ENCODE results near the gene TPST2.

The TPST2 gene

GRCh38 chr22:26570115-26570514 lies 19.8 kb downstream of the TPST2 start:
- no peak overlapping the region for H3K18ac ChIP-seq (ENCODE audit: low read length)
- H4K12ac ChIP-seq (ENCODE audit: low read depth, low read length): no peak overlapping the region
- H3K4ac ChIP-seq (ENCODE audit: low read depth, low read length): no peak overlapping the region
- DNase-seq: no peak
- peaks cover 0 to under 1% of the 10 kb centered on the region in 2 experiments for H3K36me3 ChIP-seq (ENCODE audit: control insufficient read depth in 1 of 2, insufficient read depth in 2 of 2, low read length in 2 of 2)
- H3K23ac ChIP-seq (ENCODE audit: low read length): no peak overlapping the region
- WGBS (ENCODE audit: extremely low coverage, insufficient coverage, insufficient read length): no CpG with 5 or more reads among the region's 10 CpGs
- no peak overlapping the region for H2AFZ ChIP-seq (ENCODE audit: insufficient read depth, low read length, poor library complexity)
- peak overlapping the region; percentile 48 for H4K91ac ChIP-seq (ENCODE audit: low read depth, low read length)
- peak overlapping the region; percentile 57 for H2AK5ac ChIP-seq (ENCODE audit: low read length)
- H3K27me3 ChIP-seq (ENCODE audit: insufficient read depth, low read length): no peaks in the 10 kb centered on the region
- H3K4me3 ChIP-seq (ENCODE audit: low read depth, low read length): no peak overlapping the region
- peaks cover 22% of the 10 kb centered on the region for H3K79me1 ChIP-seq (ENCODE audit: low read length)
- H2BK5ac ChIP-seq (ENCODE audit: low read depth, low read length, poor library complexity): no peak overlapping the region
- no peak overlapping the region for H3K27ac ChIP-seq (ENCODE audit: low read depth, low read length)
- peaks cover 8 to 12% of the 10 kb centered on the region in 2 experiments for H3K4me1 ChIP-seq (ENCODE audit: control insufficient read depth in 1 of 2, insufficient read depth in 2 of 2, low read length in 2 of 2)
- peak overlapping the region; percentile 34 for H3K14ac ChIP-seq (ENCODE audit: low read length)
- no peak overlapping the region for H4K8ac ChIP-seq (ENCODE audit: low read depth, low read length)
- peak overlapping the region; percentile 35 for H2BK120ac ChIP-seq (ENCODE audit: insufficient read depth, low read length, poor library complexity)
- H3K4me2 ChIP-seq (ENCODE audit: low read length): no peak overlapping the region
- H2BK12ac ChIP-seq (ENCODE audit: low read length): peak overlapping the region; percentile 38
- no peaks in the 10 kb centered on the region for H3K9me3 ChIP-seq (ENCODE audit: insufficient read depth, low read depth, low read length)
- H3K79me2 ChIP-seq (ENCODE audit: control insufficient read depth, insufficient read depth, low read length, poor library complexity): no peaks in the 10 kb centered on the region
- H3K9ac ChIP-seq (ENCODE audit: low read length): no peak overlapping the region

GRCh38 chr22:26568207-26568706 lies 21.7 kb downstream of the TPST2 start:
- peak overlapping the region; percentile 68 for H4K8ac ChIP-seq (ENCODE audit: low read depth, low read length)
- H4K12ac ChIP-seq (ENCODE audit: low read depth, low read length): no peak overlapping the region
- H3K4me2 ChIP-seq (ENCODE audit: low read length): peak overlapping the region; percentile 56
- H4K91ac ChIP-seq (ENCODE audit: low read depth, low read length): peak overlapping the region; percentile 75
- H3K4me3 ChIP-seq (ENCODE audit: low read depth, low read length): no peak overlapping the region
- H3K9me3 ChIP-seq (ENCODE audit: insufficient read depth, low read depth, low read length): no peaks in the 10 kb centered on the region
- H2BK5ac ChIP-seq (ENCODE audit: low read depth, low read length, poor library complexity): peak overlapping the region; percentile 76
- peak overlapping the region; percentile 35 for H3K14ac ChIP-seq (ENCODE audit: low read length)
- no peak overlapping the region for H3K18ac ChIP-seq (ENCODE audit: low read length)
- no CpG with 5 or more reads among the region's 11 CpGs for WGBS (ENCODE audit: extremely low coverage, insufficient coverage, insufficient read length)
- H3K27me3 ChIP-seq (ENCODE audit: insufficient read depth, low read length): no peaks in the 10 kb centered on the region
- H3K36me3 ChIP-seq (ENCODE audit: control insufficient read depth in 1 of 2, insufficient read depth in 2 of 2, low read length in 2 of 2): peaks cover 3 to 8% of the 10 kb centered on the region in 2 experiments
- H3K4me1 ChIP-seq (ENCODE audit: control insufficient read depth in 1 of 2, insufficient read depth in 2 of 2, low read length in 2 of 2): peaks cover 14 to 16% of the 10 kb centered on the region in 2 experiments
- peak overlapping the region; percentile 23 for H2BK12ac ChIP-seq (ENCODE audit: low read length)
- no peak overlapping the region for H3K9ac ChIP-seq (ENCODE audit: low read length)
- no peak overlapping the region for H3K23ac ChIP-seq (ENCODE audit: low read length)
- H3K79me2 ChIP-seq (ENCODE audit: control insufficient read depth, insufficient read depth, low read length, poor library complexity): no peaks in the 10 kb centered on the region
- peak; percentile 94 for DNase-seq
- no peak overlapping the region for H2AFZ ChIP-seq (ENCODE audit: insufficient read depth, low read length, poor library complexity)
- H2AK5ac ChIP-seq (ENCODE audit: low read length): no peak overlapping the region
- peak overlapping the region; percentile 22 for H3K4ac ChIP-seq (ENCODE audit: low read depth, low read length)
- peak overlapping the region; percentile 81 for H2BK120ac ChIP-seq (ENCODE audit: insufficient read depth, low read length, poor library complexity)
- H3K27ac ChIP-seq (ENCODE audit: low read depth, low read length): peak overlapping the region; percentile 83
- H3K79me1 ChIP-seq (ENCODE audit: low read length): peaks cover 22% of the 10 kb centered on the region

- Histone ChIP-seq H4K12ac (ENCODE audit: low read depth, low read length) (no peak overlapping the region), H4K91ac (ENCODE audit: low read depth, low read length) (peak overlapping the region; percentile 25), H2AK5ac (ENCODE audit: low read length) (no peak overlapping the region), H2BK5ac (ENCODE audit: low read depth, low read length, poor library complexity) (peak overlapping the region; percentile 32), H3K27me3 (ENCODE audit: insufficient read depth, low read length) (no peaks in the 10 kb centered on the region), H3K9ac (ENCODE audit: low read length) (no peak overlapping the region), H4K8ac (ENCODE audit: low read depth, low read length) (no peak overlapping the region), H2AFZ (ENCODE audit: insufficient read depth, low read length, poor library complexity) (no peak overlapping the region), H3K27ac (ENCODE audit: low read depth, low read length) (peak overlapping the region; percentile 82), H3K4me1 (ENCODE audit: control insufficient read depth in 1 of 2, insufficient read depth in 2 of 2, low read length in 2 of 2) (peaks cover 14 to 16% of the 10 kb centered on the region in 2 experiments), H3K4me2 (ENCODE audit: low read length) (peak overlapping the region; percentile 56), H3K14ac (ENCODE audit: low read length) (peak overlapping the region; percentile 27), H3K4ac (ENCODE audit: low read depth, low read length) (no peak overlapping the region), H3K79me1 (ENCODE audit: low read length) (peaks cover 22% of the 10 kb centered on the region), H3K18ac (ENCODE audit: low read length) (no peak overlapping the region), H3K4me3 (ENCODE audit: low read depth, low read length) (no peak overlapping the region), H3K23ac (ENCODE audit: low read length) (no peak overlapping the region), H3K79me2 (ENCODE audit: control insufficient read depth, insufficient read depth, low read length, poor library complexity) (no peaks in the 10 kb centered on the region), H2BK12ac (ENCODE audit: low read length) (peak overlapping the region; percentile 1), H3K9me3 (ENCODE audit: insufficient read depth, low read depth, low read length) (no peaks in the 10 kb centered on the region), H2BK120ac (ENCODE audit: insufficient read depth, low read length, poor library complexity) (peak overlapping the region; percentile 5), H3K36me3 (ENCODE audit: control insufficient read depth in 1 of 2, insufficient read depth in 2 of 2, low read length in 2 of 2) (peaks cover 3 to 8% of the 10 kb centered on the region in 2 experiments)
- WGBS (ENCODE audit: extremely low coverage, insufficient coverage, insufficient read length): no CpG with 5 or more reads among the region's 2 CpGs
- DNase-seq: no peak
Observed at GRCh38 chr22:26567610-26568009, 22.3 kb downstream of the TPST2 start.

GRCh38 chr22:26566994-26567393 lies 22.9 kb downstream of the TPST2 start:
- Histone ChIP-seq H2AK5ac (ENCODE audit: low read length) (peak overlapping the region; percentile 59), H3K14ac (ENCODE audit: low read length) (peak overlapping the region; percentile 59), H2BK120ac (ENCODE audit: insufficient read depth, low read length, poor library complexity) (peak overlapping the region; percentile 18), H3K27me3 (ENCODE audit: insufficient read depth, low read length) (no peaks in the 10 kb centered on the region), H3K9ac (ENCODE audit: low read length) (no peak overlapping the region), H3K4me2 (ENCODE audit: low read length) (no peak overlapping the region), H3K18ac (ENCODE audit: low read length) (peak overlapping the region; percentile 35), H4K8ac (ENCODE audit: low read depth, low read length) (peak overlapping the region; percentile 36), H3K27ac (ENCODE audit: low read depth, low read length) (peak overlapping the region; percentile 15), H2BK12ac (ENCODE audit: low read length) (peak overlapping the region; percentile 92), H3K23ac (ENCODE audit: low read length) (no peak overlapping the region), H3K9me3 (ENCODE audit: insufficient read depth, low read depth, low read length) (no peaks in the 10 kb centered on the region), H4K91ac (ENCODE audit: low read depth, low read length) (peak overlapping the region; percentile 82), H2BK5ac (ENCODE audit: low read depth, low read length, poor library complexity) (peak overlapping the region; percentile 71), H3K79me2 (ENCODE audit: control insufficient read depth, insufficient read depth, low read length, poor library complexity) (no peaks in the 10 kb centered on the region), H3K36me3 (ENCODE audit: control insufficient read depth in 1 of 2, insufficient read depth in 2 of 2, low read length in 2 of 2) (peaks cover 3 to 8% of the 10 kb centered on the region in 2 experiments), H3K4ac (ENCODE audit: low read depth, low read length) (peak overlapping the region; percentile 43), H3K4me1 (ENCODE audit: control insufficient read depth in 1 of 2, insufficient read depth in 2 of 2, low read length in 2 of 2) (peaks cover 14 to 16% of the 10 kb centered on the region in 2 experiments), H3K4me3 (ENCODE audit: low read depth, low read length) (no peak overlapping the region), H2AFZ (ENCODE audit: insufficient read depth, low read length, poor library complexity) (peak overlapping the region; percentile 23), H3K79me1 (ENCODE audit: low read length) (peaks cover 22% of the 10 kb centered on the region), H4K12ac (ENCODE audit: low read depth, low read length) (no peak overlapping the region)
- no CpG with 5 or more reads among the region's 3 CpGs for WGBS (ENCODE audit: extremely low coverage, insufficient coverage, insufficient read length)
- DNase-seq: no peak

All from trophoblast cell (in vitro differentiated cells and primary cell).